Measurements from ENCODE around the gene SRMS. TPM values are rescaled to one million over a fixed set of nuclear protein-coding genes. Genes with fewer than 3 reads are reported as not detected.

Gene SRMS
- total and polyA plus RNA-seq, 5 donors from 2014 or later = not detected

DNA sequence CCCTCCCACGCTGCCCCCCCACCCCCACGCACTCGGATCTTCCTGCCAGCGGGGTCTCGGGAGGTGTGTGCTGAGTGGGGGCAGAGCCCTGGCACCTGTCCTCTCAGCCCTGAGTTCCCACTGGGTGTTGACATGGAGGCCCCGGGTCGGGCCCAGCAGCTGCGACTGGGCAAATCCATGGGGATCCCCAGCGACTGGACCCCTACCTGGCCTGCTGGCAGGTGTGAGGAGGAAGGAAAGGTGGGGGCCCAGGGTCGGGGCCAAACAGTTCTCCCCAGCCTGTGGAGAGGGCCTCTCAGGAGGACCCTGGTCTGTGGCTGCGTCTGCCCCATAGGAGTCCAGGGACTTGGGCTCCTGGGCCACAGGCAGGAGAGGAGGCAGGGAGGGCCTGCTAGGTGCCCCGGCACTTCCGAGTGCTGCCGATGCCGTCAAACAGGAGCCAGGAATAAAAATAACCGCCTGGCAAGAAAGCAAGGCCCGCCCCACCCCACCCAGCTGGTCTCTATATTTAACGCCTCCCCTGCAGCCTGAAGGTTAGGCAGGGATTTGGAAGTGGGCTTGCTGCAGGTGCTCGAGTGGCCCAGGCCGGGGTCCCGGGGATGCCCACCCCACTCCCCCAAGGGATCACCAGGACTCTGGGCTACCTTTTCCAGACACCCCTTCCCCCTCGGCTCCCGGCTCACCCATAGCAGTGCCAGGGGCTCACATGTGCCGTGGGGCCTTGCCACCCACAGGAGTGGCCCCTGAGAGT is 47.2 kb downstream of the SRMS start:
- Histone ChIP-seq H3K4me1 (ENCODE audit: control insufficient read depth, insufficient read depth, low read length, poor library complexity, severe bottlenecking) (peaks cover 22% of the 10 kb centered on the region), H3K27ac (ENCODE audit: insufficient read depth, low read length, poor library complexity, severe bottlenecking) (no peak overlapping the region), H3K36me3 (ENCODE audit: control insufficient read depth, insufficient read depth, low read length) (no peaks in the 10 kb centered on the region), H3K9me3 (ENCODE audit: control insufficient read depth in 2 of 2, low read length in 2 of 2) (peaks cover 4 to 11% of the 10 kb centered on the region in 2 experiments), H3K4me3 (ENCODE audit: low read depth, low read length) (no peak overlapping the region), H3K27me3 (ENCODE audit: control insufficient read depth, insufficient read depth, low read length) (no peaks in the 10 kb centered on the region)
- H3K27ac Mint-ChIP-seq = peak overlapping the region in 1 of 3 donors; percentile 43
- ATAC-seq (ENCODE audit: low read depth in 2 of 2) (no peak), DNase-seq (no peak)
- peaks cover 0 to 15% (median 5%) of the 10 kb centered on the region in 7 donors for H3K9me3 Mint-ChIP-seq
- peaks cover 16% of the 10 kb centered on the region for H3K27me3 Mint-ChIP-seq
- peaks cover 0 to 9% (median 1%) of the 10 kb centered on the region in 4 donors for H3K4me1 Mint-ChIP-seq
- H3K36me3 Mint-ChIP-seq = no peaks in the 10 kb centered on the region
- no peak overlapping the region for H3K4me3 Mint-ChIP-seq

DNA sequence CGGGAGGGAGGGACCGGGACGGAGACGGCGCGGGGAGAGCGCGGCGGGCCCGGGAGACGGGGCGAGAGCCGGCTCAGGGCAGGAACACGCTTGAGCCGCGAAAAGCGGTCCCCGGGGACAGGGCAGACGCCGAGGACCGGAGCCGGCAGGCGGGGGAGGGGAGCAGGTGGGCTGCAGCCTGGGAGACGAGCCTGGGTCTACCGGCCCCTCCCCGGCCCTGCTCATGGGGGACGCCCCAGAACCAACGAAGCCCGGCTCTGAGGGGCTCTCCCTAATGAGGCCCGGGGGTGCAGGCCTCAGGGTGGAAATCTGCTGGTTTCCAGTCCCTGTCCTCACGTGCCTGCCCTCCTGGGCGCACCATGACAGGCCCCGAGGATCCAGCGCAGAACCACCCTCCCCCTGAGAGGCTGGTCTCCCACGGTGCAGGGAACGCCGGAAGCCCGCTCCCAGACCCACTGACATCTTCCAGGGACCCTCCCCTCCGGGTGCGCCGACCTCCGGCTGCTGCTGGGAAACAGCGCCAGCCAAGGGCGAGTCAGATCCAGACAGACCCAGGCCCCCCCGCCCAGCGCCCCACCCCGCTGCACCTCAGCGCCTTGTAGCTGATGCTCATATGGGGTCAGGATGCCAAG is 48.1 kb downstream of the SRMS start:
- DNase-seq = no peak
- Histone ChIP-seq H3K27ac (ENCODE audit: insufficient read depth, low read length, poor library complexity, severe bottlenecking) (no peak overlapping the region), H3K4me1 (ENCODE audit: control insufficient read depth, insufficient read depth, low read length, poor library complexity, severe bottlenecking) (peaks cover 22% of the 10 kb centered on the region), H3K4me3 (ENCODE audit: low read depth, low read length) (no peak overlapping the region), H3K27me3 (ENCODE audit: control insufficient read depth, insufficient read depth, low read length) (no peaks in the 10 kb centered on the region), H3K9me3 (ENCODE audit: control insufficient read depth in 2 of 2, low read length in 2 of 2) (peaks cover 0 to 2% of the 10 kb centered on the region in 2 experiments), H3K36me3 (ENCODE audit: control insufficient read depth, insufficient read depth, low read length) (no peaks in the 10 kb centered on the region)
- no peak for ATAC-seq (ENCODE audit: low read depth in 2 of 2)
- Mint-ChIP-seq H3K4me3 (peak overlapping the region in 1 of 4 donors; percentile 7), H3K9me3 (peaks cover 0 to 6% (median 2%) of the 10 kb centered on the region in 7 donors), H3K27me3 (peaks cover 11% of the 10 kb centered on the region), H3K36me3 (no peaks in the 10 kb centered on the region), H3K27ac (peak overlapping the region in 1 of 3 donors; percentile 69), H3K4me1 (peaks cover 0 to 9% (median 1%) of the 10 kb centered on the region in 4 donors)

DNA sequence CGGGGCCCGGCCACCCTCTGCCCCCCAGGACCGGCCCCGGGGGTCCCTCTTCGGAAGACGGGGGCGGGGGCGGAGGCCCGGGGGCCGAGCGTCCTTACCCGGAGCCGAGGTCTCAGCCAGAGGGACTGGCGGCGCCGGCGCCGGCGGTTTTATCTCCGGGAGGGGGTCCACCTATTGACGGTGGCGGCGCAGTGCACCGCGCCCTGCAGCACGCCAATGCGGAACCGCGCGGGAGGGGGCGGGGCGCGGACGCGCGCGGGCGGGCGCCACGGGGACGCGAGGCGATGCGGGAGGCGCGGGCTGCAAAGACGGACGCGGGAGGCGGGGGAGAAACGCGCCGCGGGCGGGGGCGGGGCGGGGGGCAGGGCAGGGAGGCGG is 48.6 kb downstream of the SRMS start, which contains the start of gene EEF1A2:
TSS of gene EEF1A2 (minus strand) at position 124 of the 378 bp plus-strand sequence. CDS start 1,320 bp downstream, outside the sequence.
- Mint-ChIP-seq H3K27ac (peak within 1 kb of the TSS in 1 of 3 donors; percentile 69), H3K27me3 (peaks cover 7% of the 10 kb centered on the region), H3K9me3 (peaks cover 0 to 5% (median 0%) of the 10 kb centered on the region in 7 donors), H3K4me1 (peaks cover 0 to 9% (median 1%) of the 10 kb centered on the region in 4 donors), H3K36me3 (no peaks in the 10 kb centered on the region), H3K4me3 (peak within 1 kb of the TSS in 1 of 4 donors; percentile 41)
- ATAC-seq (ENCODE audit: low read depth in 2 of 2) (peak; percentile 66 to 71), DNase-seq (peak; percentile 30 to 65 (median 62))
- no peaks in the 10 kb centered on the region for H3K36me3 ChIP-seq (ENCODE audit: control insufficient read depth, insufficient read depth, low read length)
- peaks cover 22% of the 10 kb centered on the region for H3K4me1 ChIP-seq (ENCODE audit: control insufficient read depth, insufficient read depth, low read length, poor library complexity, severe bottlenecking)
- no peak within 1 kb of the TSS for H3K4me3 ChIP-seq (ENCODE audit: low read depth, low read length)
- no peaks in the 10 kb centered on the region for H3K27me3 ChIP-seq (ENCODE audit: control insufficient read depth, insufficient read depth, low read length)
- H3K27ac ChIP-seq (ENCODE audit: insufficient read depth, low read length, poor library complexity, severe bottlenecking) = no peak within 1 kb of the TSS
- no peaks in the 10 kb centered on the region for H3K9me3 ChIP-seq (ENCODE audit: control insufficient read depth in 2 of 2, low read length in 2 of 2)

DNA sequence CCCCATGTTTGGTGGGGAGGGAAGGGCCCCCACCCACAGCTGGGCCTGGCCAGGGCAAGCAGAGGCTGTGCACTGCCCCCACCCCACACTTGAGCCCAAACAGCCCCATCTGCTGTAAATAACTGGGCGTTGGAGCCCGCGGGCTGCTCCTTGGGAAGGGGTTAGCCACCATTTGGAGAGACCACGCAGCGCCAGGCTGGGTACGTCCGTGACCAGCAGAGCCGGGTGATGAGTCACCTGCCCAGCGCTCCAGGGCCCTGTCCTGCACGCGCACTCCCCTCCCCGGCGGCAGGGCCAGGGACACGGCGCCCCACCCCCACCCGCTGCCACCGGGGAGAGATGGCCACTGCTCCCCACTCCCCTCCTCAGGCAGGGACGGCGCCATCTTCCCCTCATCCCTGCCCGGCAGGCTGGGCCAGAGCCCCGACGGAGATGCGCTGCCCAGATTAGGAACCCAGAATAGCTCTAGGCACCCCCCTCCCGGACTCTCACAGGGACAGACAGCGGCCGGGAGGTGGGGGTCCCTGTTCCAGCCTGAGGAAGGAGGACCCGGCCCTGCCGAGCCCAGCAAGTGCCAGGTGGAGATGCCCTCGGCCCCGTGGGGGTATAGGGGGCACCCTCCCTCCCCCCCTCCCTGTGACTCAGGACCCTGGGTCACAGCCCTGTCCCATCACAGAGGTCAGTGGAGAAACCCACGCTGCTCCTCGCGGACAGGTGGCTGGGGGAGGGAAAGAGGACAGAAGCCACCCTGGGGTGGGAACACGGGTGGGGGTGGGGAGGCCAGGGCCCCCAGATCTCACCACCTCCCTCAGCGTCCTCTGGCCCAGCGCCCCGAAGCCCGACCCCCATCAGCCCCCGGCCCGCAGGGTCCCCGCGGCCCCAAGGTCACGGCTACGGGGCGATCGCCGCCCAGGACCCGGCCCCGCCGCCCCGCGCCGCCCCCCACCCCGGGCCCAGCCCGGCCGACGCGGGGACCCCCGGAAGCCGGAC is 49.3 kb downstream of the SRMS start:
- Mint-ChIP-seq H3K4me1 (peaks cover 0 to 9% (median 1%) of the 10 kb centered on the region in 4 donors), H3K9me3 (no peaks in the 10 kb centered on the region), H3K4me3 (peak overlapping the region in 1 of 4 donors; percentile 41), H3K27ac (no peak overlapping the region), H3K36me3 (no peaks in the 10 kb centered on the region), H3K27me3 (peaks cover 5% of the 10 kb centered on the region)
- ATAC-seq (ENCODE audit: low read depth in 2 of 2) (no peak), DNase-seq (no peak)
- Histone ChIP-seq H3K36me3 (ENCODE audit: control insufficient read depth, insufficient read depth, low read length) (no peaks in the 10 kb centered on the region), H3K4me1 (ENCODE audit: control insufficient read depth, insufficient read depth, low read length, poor library complexity, severe bottlenecking) (peaks cover 22% of the 10 kb centered on the region), H3K27ac (ENCODE audit: insufficient read depth, low read length, poor library complexity, severe bottlenecking) (no peak overlapping the region), H3K27me3 (ENCODE audit: control insufficient read depth, insufficient read depth, low read length) (no peaks in the 10 kb centered on the region), H3K9me3 (ENCODE audit: control insufficient read depth in 2 of 2, low read length in 2 of 2) (no peaks in the 10 kb centered on the region), H3K4me3 (ENCODE audit: low read depth, low read length) (no peak overlapping the region)

DNA sequence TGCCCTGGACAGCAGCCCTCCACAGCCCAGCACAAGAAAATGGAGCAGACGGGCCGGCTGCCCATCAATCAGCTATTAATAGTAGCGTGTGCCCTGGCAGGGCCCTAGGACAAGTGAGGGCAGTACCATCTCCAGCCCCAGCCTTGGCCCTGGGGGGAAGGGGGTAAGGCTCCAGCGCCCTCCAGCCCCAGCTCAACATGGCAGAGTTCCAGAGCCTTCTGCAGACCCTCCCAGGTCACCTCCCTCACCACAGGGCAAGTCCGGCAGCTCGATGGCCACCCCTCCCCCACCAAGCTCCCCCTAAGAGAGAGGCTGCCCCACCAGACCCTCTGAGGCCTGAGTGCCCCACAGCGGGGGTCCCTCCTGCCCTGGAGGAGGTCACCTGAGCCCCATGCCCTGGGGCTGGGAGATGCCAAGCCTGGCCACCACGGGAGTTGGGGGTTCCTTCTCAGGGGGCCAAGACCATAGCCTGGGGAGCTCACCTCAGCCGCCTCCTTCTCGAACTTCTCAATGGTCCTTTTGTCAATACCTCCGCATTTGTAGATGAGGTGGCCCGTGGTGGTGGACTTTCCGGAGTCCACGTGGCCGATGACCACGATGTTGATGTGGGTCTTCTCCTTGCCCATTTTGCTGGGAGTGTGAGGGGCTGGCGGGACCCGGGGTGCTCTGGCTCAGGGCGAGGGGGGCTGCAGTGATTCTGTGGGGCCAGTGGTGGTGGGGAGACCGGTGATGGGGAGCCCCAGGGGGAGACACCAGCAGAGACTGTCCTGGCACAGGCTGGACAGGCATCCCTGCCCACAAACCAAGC is 50.2 kb downstream of the SRMS start:
- DNase-seq (no peak), ATAC-seq (ENCODE audit: low read depth in 2 of 2) (no peak)
- peaks cover 22% of the 10 kb centered on the region for H3K4me1 ChIP-seq (ENCODE audit: control insufficient read depth, insufficient read depth, low read length, poor library complexity, severe bottlenecking)
- Mint-ChIP-seq H3K4me1 (peaks cover 0 to 9% (median 1%) of the 10 kb centered on the region in 4 donors), H3K27me3 (peaks cover 5% of the 10 kb centered on the region), H3K27ac (peak overlapping the region in 1 of 3 donors; percentile 59), H3K9me3 (no peaks in the 10 kb centered on the region), H3K4me3 (peak overlapping the region in 1 of 4 donors; percentile 56), H3K36me3 (no peaks in the 10 kb centered on the region)
- no peaks in the 10 kb centered on the region for H3K9me3 ChIP-seq (ENCODE audit: control insufficient read depth in 2 of 2, low read length in 2 of 2)
- H3K36me3 ChIP-seq (ENCODE audit: control insufficient read depth, insufficient read depth, low read length) = no peaks in the 10 kb centered on the region
- no peak overlapping the region for H3K27ac ChIP-seq (ENCODE audit: insufficient read depth, low read length, poor library complexity, severe bottlenecking)
- H3K27me3 ChIP-seq (ENCODE audit: control insufficient read depth, insufficient read depth, low read length) = no peaks in the 10 kb centered on the region
- H3K4me3 ChIP-seq (ENCODE audit: low read depth, low read length) = no peak overlapping the region

DNA sequence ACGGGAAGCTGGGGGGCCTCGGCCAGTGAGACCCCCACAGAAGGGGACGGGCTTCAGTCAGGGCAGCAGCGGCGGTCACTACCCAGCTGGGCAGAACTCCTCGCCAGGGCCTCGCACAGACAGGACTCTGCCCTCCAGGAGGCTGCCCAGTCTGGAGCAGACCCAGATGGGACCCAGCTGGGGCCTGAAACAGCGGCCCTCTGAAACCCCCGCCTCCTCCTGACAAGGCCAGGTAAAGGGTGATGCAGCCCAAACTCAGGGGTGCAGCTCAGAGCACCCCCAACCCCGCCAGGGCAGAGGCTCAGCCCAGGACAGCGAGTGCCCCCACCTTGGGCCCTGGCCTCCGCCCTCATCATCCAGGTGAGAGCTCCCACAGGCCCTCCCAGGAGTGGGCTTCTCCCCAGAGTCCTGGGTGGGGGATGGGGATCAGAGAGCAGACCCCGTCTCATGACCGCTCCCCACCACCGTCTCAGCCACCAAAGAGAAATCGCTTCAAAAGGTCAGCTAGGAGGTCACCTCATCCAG is 50.9 kb downstream of the SRMS start:
- DNase-seq (no peak), ATAC-seq (ENCODE audit: low read depth in 2 of 2) (no peak)
- peak overlapping the region in 1 of 3 donors; percentile 59 for H3K27ac Mint-ChIP-seq
- peaks cover 0 to 2% (median 0%) of the 10 kb centered on the region in 7 donors for H3K9me3 Mint-ChIP-seq
- H3K9me3 ChIP-seq (ENCODE audit: control insufficient read depth in 2 of 2, low read length in 2 of 2) = no peaks in the 10 kb centered on the region
- H3K27ac ChIP-seq (ENCODE audit: insufficient read depth, low read length, poor library complexity, severe bottlenecking) = no peak overlapping the region
- no peaks in the 10 kb centered on the region for H3K36me3 ChIP-seq (ENCODE audit: control insufficient read depth, insufficient read depth, low read length)
- no peak overlapping the region for H3K4me3 ChIP-seq (ENCODE audit: low read depth, low read length)
- no peaks in the 10 kb centered on the region for H3K27me3 ChIP-seq (ENCODE audit: control insufficient read depth, insufficient read depth, low read length)
- peaks cover 22% of the 10 kb centered on the region for H3K4me1 ChIP-seq (ENCODE audit: control insufficient read depth, insufficient read depth, low read length, poor library complexity, severe bottlenecking)
- H3K36me3 Mint-ChIP-seq = no peaks in the 10 kb centered on the region
- peak overlapping the region in 3 of 4 donors; percentile 43 to 72 (median 61) for H3K4me3 Mint-ChIP-seq
- peaks cover 5% of the 10 kb centered on the region for H3K27me3 Mint-ChIP-seq
- peaks cover 0 to 9% (median 1%) of the 10 kb centered on the region in 4 donors for H3K4me1 Mint-ChIP-seq
